PC-9 (cell line): ENCODE measurements around the gene VEZT. TPM values are rescaled to one million over a fixed set of nuclear protein-coding genes. Genes with fewer than 3 reads are reported as not detected.

Experiments
- BruUV-seq: library from RNA; stranded (reverse); fragments of 400-500 nt; replicated peaks from 2 replicates; lab custom pipeline; 2021; lab: Mats Ljungman, UMichigan
- CTCF ChIA-PET: fragments of 300-600 bp; sonication (Branson Sonifier 250); formaldehyde crosslinking; loops from one replicate; lab custom pipeline; 2022; ENCODE audit warnings: antibody characterized with exemption; lab: Charles Lee
- POLR2A ChIA-PET: fragments of 300-600 bp; sonication (Branson Sonifier 250); formaldehyde crosslinking; loops from one replicate; lab custom pipeline; 2022; ENCODE audit warnings: antibody characterized with exemption; ENCODE audit not compliant: unreplicated experiment; lab: Charles Lee
- DNase-seq, 2 experiments: peaks; one replicate each; pipeline versions ENCODE4 v3.0.0 to v3.0.0-alpha.2; 2015 to 2022; ENCODE audit warnings: mixed read lengths in 1 of 2
- H2AFZ ChIP-seq: fragments of 200-600 bp; sonication (generic); 2 replicates; pipeline ENCODE4 v1.8.1; 2017; ENCODE audit warnings: antibody characterized with exemption
- H3F3A ChIP-seq: fragments of 200-600 bp; sonication (generic); 2 replicates; pipeline ENCODE4 v1.8.1; 2017; ENCODE audit warnings: antibody characterized with exemption, mild to moderate bottlenecking, low read depth; ENCODE audit not compliant: insufficient read depth
- H3K27ac ChIP-seq: fragments of 200-600 bp; sonication (generic); 2 replicates; pipeline ENCODE4 v1.6.1; 2016; ENCODE audit warnings: mixed run types
- H3K27me3 ChIP-seq: fragments of 200-600 bp; sonication (generic); 2 replicates; pipeline ENCODE4 v1.6.1; 2016; ENCODE audit warnings: low read depth, mixed run types; ENCODE audit not compliant: insufficient read depth
- H3K36me3 ChIP-seq: fragments of 200-600 bp; sonication (generic); 2 replicates; pipeline ENCODE4 v1.6.1; 2016; ENCODE audit warnings: low read depth, mixed run types
- H3K4me1 ChIP-seq: fragments of 200-600 bp; sonication (generic); replicated peaks from 2 replicates; pipeline ENCODE4 v1.6.1; 2016; ENCODE audit warnings: mixed run types; ENCODE audit not compliant: insufficient read depth
- H3K4me2 ChIP-seq: fragments of 200-600 bp; sonication (generic); 2 replicates; pipeline ENCODE4 v1.6.1; 2017; ENCODE audit warnings: mixed run types
- H3K4me3 ChIP-seq: fragments of 200-600 bp; sonication (generic); 2 replicates; pipeline ENCODE4 v1.6.1; 2016; ENCODE audit warnings: mixed run types
- H3K79me2 ChIP-seq: fragments of 200-600 bp; sonication (generic); 2 replicates; pipeline ENCODE4 v1.6.1; 2017; ENCODE audit warnings: low read depth, mixed run types
- H3K9me2 ChIP-seq: fragments of 200-600 bp; sonication (generic); 2 replicates; pipeline ENCODE4 v1.8.1; 2017; ENCODE audit warnings: mild to moderate bottlenecking; ENCODE audit not compliant: insufficient read depth
- H3K9me3 ChIP-seq: fragments of 200-600 bp; sonication (generic); 2 replicates; pipeline ENCODE4 v1.8.1; 2016; ENCODE audit warnings: low read depth; ENCODE audit not compliant: insufficient read depth
- H4K20me1 ChIP-seq: fragments of 200-600 bp; sonication (generic); 2 replicates; pipeline ENCODE4 v1.8.1; 2017; ENCODE audit not compliant: insufficient read depth
- EZH2 ChIP-seq: fragments of 200-600 bp; sonication (generic); IDR thresholded peaks from 2 replicates; pipeline ENCODE4 v1.8.0; 2017; ENCODE audit warnings: antibody characterized with exemption, low read depth
- intact Hi-C: fragments of 100-400 bp; cut with micrococcal nuclease; formaldehyde crosslinking; loops from one replicate; pipeline ENCODE4 v1.10.0; 2022; ENCODE audit not compliant: unreplicated experiment
- total RNA-seq: library from RNA; stranded (reverse); gene quantifications from 2 replicates; pipeline ENCODE4 v1.2.3, GENCODE V29; 2021
- TF ChIP-seq, protein P1 (sequence below): fragments of 200-600 bp; sonication (generic); conservative IDR thresholded peaks from 2 replicates; pipeline ENCODE4 v1.6.1; 2017; ENCODE audit warnings: mixed run types, antibody characterized with exemption, mild to moderate bottlenecking, moderate library complexity

Gene VEZT
- total RNA-seq, 1 experiment from 2014 or later = 46.8 TPM

DNA sequence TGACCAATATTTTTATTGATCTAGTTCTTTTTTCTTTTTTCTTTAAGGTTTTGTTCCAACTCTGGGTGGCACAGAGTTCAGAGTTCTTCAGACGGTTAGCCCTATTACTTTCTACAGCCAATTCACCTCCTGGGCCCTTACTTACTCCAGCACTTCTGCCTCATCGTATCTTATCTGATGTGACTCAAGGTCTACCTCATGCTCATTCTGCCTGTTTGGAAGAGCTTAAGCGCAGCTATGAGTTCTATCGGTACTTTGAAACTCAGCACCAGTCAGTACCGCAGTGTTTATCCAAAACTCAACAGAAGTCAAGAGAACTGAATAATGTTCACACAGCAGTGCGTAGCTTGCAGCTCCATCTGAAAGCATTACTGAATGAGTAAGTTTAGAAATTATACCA is 64.7 kb downstream of the VEZT start:
- Histone ChIP-seq H3K9me3 (no peaks in the 10 kb centered on the region), H4K20me1 (no peaks in the 10 kb centered on the region), H3K27ac (no peak overlapping the region), H3K4me2 (no peak overlapping the region), H3K4me3 (no peak overlapping the region), H2AFZ (no peak overlapping the region), H3K79me2 (no peaks in the 10 kb centered on the region), H3F3A (peaks cover 6% of the 10 kb centered on the region), H3K27me3 (no peaks in the 10 kb centered on the region), H3K4me1 (no peaks in the 10 kb centered on the region), H3K36me3 (peaks cover 36% of the 10 kb centered on the region), H3K9me2 (no peaks in the 10 kb centered on the region)
- ChIA-PET CTCF (no interaction called here), POLR2A (no interaction called here)
- no TSS peak for BruUV-seq
- intact Hi-C loops = no loop called here
- DNase-seq = no peak
- TF ChIP-seq EZH2 = no peak
- TF ChIP-seq, protein P1, sequence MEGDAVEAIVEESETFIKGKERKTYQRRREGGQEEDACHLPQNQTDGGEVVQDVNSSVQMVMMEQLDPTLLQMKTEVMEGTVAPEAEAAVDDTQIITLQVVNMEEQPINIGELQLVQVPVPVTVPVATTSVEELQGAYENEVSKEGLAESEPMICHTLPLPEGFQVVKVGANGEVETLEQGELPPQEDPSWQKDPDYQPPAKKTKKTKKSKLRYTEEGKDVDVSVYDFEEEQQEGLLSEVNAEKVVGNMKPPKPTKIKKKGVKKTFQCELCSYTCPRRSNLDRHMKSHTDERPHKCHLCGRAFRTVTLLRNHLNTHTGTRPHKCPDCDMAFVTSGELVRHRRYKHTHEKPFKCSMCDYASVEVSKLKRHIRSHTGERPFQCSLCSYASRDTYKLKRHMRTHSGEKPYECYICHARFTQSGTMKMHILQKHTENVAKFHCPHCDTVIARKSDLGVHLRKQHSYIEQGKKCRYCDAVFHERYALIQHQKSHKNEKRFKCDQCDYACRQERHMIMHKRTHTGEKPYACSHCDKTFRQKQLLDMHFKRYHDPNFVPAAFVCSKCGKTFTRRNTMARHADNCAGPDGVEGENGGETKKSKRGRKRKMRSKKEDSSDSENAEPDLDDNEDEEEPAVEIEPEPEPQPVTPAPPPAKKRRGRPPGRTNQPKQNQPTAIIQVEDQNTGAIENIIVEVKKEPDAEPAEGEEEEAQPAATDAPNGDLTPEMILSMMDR = no peak

DNA sequence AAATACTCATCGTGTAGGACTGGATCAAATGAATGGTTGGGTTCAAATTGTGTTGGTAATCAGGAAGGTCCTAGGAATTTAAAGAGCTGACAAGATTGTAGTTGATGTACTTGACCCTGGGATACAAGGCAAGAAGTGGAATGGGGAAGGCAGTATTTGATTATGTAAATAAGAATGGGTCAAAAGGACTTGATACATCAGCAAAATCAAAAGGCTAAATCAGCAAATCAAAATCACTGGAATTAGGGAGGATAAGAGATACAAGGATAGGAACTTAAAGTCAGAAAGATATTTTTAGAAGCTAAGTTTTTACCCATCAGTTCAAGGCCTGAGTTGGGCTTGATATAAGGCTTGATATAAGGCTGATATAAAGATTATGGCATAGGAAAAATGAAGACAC is 65.8 kb downstream of the VEZT start:
- Histone ChIP-seq H3K36me3 (peaks cover 29% of the 10 kb centered on the region), H3K27me3 (no peaks in the 10 kb centered on the region), H3F3A (peaks cover 6% of the 10 kb centered on the region; the same call in 1 of the 2 replicates), H3K27ac (no peak overlapping the region), H3K79me2 (no peaks in the 10 kb centered on the region), H4K20me1 (no peaks in the 10 kb centered on the region), H3K9me2 (no peaks in the 10 kb centered on the region), H3K4me2 (no peak overlapping the region), H2AFZ (no peak overlapping the region), H3K4me3 (no peak overlapping the region), H3K4me1 (no peaks in the 10 kb centered on the region), H3K9me3 (no peaks in the 10 kb centered on the region)
- no peak for DNase-seq
- intact Hi-C loops = no loop called here
- ChIA-PET CTCF (no interaction called here), POLR2A (no interaction called here)
- BruUV-seq = no TSS peak
- no peak for TF ChIP-seq EZH2
- TF ChIP-seq, protein P1 = no peak

DNA sequence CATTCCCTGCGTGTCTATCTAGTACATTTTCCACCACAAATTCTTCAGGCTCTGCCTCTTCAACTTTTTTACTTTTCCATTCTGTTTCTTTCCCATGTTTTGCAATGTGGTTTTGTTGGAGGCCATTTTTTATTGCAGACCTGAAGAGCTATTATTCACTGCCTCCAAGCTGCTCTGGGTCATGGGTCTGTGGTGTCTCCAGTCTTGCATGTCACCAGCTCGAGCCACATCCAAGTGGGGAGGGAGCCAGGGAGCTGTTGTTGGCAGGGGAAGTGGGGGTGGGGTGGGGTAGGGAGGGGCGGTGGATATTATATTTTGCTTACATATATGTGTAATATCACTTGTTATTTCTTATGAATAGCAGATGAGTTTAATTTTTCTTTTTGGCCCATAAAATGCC is 69.1 kb downstream of the VEZT start:
- Histone ChIP-seq H3K4me2 (no peak overlapping the region), H3K36me3 (peaks cover 21% of the 10 kb centered on the region), H3K27ac (no peak overlapping the region), H3F3A (0 out of 2 replicates have a peak, but pooled peaks cover 7% of the 10 kb centered on the region), H3K4me1 (no peaks in the 10 kb centered on the region), H3K27me3 (no peaks in the 10 kb centered on the region), H4K20me1 (no peaks in the 10 kb centered on the region), H3K79me2 (no peaks in the 10 kb centered on the region), H3K9me2 (no peaks in the 10 kb centered on the region), H3K4me3 (no peak overlapping the region), H2AFZ (no peak overlapping the region), H3K9me3 (no peaks in the 10 kb centered on the region)
- no TSS peak for BruUV-seq
- no peak for TF ChIP-seq EZH2
- TF ChIP-seq, protein P1 = no peak
- ChIA-PET CTCF (interaction anchor here (0.6 kb wide), 1 partner anchor 14 kb away, joined by 3 read pairs; no protein-coding TSS in a partner anchor), POLR2A (no interaction called here)
- intact Hi-C loops = no loop called here
- DNase-seq = no peak
